ENCODE data around the gene NT5C2.
"Not testable (repeated sequence)": the region's sequence is repeated elsewhere in the genome, so short reads cannot be mapped to it uniquely, and the experiment has no call there.

The NT5C2 gene

DNA sequence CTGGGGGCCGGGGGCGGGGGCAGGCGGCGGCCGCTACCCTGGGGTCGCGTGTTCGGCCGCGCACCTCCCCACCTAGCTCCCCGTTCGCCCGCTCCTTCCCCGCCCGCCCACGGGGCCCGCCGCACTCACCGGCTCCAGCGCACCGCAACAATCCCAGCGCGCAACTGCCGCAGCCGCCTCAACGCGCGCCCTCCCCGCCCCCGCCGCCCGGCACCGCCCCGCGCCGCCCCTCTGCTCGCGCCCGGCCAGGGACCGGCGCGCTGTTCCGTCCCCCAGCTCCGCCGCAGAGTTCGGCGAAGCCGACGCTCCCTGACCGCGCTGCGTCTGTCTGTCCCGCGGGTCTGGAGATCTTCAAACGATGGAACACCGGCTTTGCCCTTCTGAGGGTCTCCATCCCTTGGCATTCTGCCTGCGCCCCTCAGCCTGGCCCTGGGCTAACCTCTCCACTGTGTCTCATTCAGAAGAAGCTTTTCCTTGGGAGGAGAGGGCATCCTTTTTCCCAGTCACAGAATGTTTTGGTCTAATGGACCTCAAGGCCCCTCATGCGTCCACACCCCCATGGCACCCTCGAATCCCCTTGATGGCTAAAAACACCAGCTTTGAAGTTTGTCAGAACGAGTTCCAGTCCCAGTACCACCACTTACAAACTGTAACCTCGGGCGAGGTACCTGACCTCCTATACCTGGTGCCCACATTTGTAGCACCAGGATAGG is at the start of gene NT5C2:
Gene NT5C2, minus strand, starts transcription at position 166 of the 713 bp plus-strand sequence. CDS start 18,314 bp downstream, outside the sequence.
- peak within 1 kb of the TSS; percentile 74 for H3K4me3 ChIP-seq (ENCODE audit: low read depth, low read length)

DNA sequence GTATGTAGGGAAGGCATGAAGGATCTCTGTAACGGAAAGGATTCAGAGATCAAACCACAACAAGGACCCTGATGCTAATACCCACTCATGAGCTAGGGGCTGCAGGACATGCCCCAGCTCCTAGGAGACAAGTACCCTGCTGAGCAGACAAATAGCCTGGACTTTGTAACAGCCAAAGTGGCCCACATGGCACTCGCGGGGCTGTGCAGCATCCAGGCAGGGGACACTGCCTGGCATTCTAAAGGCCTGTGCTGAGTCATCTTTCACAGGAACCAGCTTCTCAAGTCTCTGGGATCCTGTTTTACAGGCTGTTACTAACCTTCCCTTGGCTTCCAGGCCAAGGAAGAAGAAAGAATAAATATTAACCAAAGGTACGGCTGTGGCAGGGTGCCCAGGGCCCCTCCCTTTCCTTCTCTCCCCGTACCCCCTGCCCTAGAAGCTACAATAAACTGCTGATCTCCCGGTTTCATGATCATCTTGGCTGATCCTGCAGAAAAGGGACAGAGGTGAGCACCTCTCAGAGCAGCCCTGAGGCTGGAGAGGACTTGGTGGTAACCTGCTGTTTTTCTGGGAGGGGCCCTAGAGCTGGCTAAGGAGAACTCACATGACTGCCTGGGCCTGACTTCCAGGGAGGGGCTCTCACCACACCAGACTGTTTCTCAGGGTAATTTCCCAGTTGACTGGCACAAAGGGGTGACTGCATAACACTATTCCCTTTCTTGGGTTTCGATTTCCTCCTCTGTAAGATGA is 48.4 kb upstream of the NT5C2 start:
- H3K4me3 ChIP-seq (ENCODE audit: low read depth, low read length), result no peak overlapping the region

DNA sequence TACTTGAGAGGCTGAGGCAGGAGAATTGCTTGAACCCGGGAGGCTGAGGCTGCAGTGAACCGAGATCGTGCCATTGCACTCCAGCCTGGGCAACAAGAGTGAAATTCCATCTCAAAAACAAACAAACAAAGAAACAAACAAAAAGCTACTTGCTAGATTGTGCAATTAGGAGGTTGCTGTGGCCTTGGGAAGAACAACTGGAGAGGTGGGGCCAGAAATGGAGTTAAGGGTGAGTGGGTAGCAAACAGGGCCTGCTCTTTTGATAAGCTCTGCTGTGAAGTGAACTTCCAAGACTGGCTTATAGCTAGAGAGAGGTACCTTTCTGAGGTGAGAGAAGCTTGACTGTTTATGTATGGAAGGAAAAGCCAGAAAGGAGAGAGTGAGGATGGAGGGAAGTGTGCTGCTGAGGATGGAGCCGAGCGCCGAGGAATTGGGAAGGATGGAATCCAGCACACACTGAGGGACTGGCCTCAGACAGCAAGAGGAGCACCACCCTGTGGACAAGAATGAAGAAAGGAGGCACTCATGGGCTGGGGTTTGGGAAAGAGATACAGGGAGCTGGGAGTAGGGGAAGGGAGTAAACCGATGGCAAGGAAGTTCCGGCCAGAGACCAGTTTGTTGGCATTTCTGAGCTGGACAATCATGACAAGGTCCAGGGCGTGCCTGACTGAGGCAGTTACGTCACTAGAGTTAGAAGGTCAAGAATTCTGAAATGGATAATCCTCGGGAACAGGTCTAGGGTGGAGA is 45.6 kb upstream of the NT5C2 start:
- H3K4me3 ChIP-seq (ENCODE audit: low read depth, low read length), result no peak overlapping the region

- no peak overlapping the region for H3K4me3 ChIP-seq (ENCODE audit: low read depth, low read length)
Measured at GRCh38 chr10:103235775-103236174, 42.7 kb upstream of the NT5C2 start.

DNA sequence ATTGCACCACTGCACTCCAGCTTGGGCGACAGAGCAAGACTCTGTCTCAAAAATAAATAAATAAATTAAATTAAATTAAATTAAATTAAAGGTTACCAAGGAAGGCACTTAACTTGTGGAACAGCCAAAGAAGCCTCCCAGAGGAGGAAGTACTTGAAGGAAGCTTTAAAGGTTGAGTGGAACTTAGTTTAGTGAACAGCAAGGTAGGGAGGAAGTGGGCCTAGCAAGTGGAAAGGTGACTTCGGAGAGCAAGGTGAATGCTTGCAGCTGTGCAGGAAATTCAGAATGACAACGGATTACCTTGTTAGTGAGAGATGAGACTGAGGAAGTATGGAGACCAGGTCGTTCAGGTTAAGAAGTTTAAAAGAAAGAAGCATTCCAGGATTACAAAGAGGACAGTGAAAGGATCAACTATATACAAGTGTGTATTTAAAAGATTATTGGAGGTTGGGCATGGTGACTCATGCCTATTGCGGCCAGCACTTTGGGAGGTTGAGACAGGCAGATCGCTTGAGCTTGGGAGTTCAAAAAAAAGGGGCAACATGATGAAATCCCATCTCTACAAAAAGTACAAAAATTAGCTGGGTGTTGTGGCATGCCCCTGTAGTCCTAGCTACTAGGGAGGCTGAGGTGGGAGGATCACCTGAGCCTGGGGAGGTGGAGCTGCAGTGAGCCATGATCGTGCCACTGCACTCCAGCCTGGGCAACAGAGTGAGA is 39.9 kb upstream of the NT5C2 start:
- no peak overlapping the region for H3K4me3 ChIP-seq (ENCODE audit: low read depth, low read length)

GRCh38 chr10:103232131-103232673 is 39.1 kb upstream of the NT5C2 start:
- H3K4me3 ChIP-seq (ENCODE audit: low read depth, low read length), result no peak overlapping the region

DNA sequence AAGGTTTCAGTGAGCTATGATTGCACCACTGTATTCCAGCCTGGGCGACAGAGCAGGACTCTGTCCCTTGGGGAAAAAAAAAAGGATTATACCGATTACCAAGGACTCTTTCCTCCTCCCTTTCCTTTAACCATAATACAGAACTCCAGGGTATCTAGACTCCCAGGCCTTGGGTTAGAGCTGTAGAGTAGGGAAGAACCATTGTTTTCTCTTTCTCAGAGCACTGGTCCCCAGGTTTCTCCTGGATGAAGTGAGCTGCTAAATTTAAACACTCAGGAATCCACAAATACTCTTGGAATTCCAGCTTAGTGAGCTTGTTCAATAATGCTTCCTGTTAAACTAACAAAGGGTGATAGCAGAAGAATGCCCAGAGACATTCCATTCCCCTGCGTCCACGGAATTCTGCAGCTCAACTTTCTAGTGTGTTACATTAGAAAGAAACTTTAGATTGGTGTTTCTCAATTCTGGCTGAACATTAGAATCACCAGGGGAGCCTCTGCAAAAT is 38.0 kb upstream of the NT5C2 start:
- no peak overlapping the region for H3K4me3 ChIP-seq (ENCODE audit: low read depth, low read length)

DNA sequence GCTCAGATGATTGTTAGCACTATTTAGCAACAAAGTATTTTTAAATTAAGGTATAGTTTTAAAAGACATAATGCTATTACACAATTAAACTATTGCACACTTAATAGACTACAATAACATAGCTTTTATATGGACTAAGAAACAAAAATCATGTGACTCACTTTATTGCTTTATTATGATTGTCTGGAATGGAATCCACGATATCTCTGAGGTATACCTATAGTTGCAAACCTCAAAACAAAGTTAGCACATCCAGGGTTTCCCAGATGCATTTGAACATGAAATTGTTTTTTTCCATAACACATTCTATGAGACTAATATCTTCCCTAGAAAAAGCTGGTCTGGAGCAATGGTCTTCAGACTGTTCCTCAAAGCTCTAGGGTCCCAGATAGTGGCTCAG is 34.3 kb upstream of the NT5C2 start:
- H3K4me3 ChIP-seq (ENCODE audit: low read depth, low read length), result no peak overlapping the region

- H3K4me3 ChIP-seq (ENCODE audit: low read depth, low read length), result no peak overlapping the region
Measured at GRCh38 chr10:103225939-103226338, 32.9 kb upstream of the NT5C2 start.

GRCh38 chr10:103224721-103225120 is 31.6 kb upstream of the NT5C2 start:
- not testable (repeated sequence) for H3K4me3 ChIP-seq (ENCODE audit: low read depth, low read length)

GRCh38 chr10:103224133-103224532 is 31.1 kb upstream of the NT5C2 start:
- H3K4me3 ChIP-seq (ENCODE audit: low read depth, low read length), result no peak overlapping the region

DNA sequence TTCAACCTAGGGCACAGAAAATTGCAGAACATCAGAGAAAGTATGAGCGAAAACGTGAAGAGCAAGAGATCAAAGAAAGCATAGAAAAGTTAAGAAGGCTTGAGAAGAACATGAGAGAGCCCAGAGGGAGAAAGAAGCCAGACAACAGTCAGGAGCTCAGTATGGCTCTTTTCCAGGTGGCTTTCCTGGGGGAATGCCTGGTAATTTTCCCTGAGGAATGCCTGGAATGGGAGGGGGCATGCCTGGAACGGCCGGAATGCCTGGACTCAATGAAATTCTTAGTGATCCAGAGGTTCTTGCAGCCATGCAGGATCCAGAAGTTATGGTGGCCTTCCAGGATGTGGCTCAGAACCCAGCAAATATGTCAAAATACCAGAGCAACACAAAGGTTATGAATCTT is 23.3 kb upstream of the NT5C2 start:
- not testable (repeated sequence) for H3K4me3 ChIP-seq (ENCODE audit: low read depth, low read length)

DNA sequence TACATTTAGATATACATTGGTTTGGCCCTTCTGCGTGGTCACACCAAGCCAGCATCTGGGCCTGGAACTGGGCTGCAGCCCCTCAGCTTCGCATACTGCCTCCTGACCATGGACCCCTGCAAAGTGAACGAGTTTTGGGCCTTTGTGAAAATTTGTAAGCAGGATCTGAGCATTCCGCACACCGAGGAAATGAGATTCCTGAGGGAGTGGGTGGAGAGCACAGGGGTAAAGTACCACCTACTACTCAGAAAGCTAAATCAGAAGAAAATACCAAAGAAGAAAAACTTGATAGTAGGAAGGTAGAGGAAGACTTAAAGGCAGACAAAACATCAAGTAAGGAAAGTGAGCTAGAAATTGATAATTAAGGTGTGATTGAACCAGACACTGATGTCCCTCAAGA is 22.5 kb upstream of the NT5C2 start:
- no peak overlapping the region for H3K4me3 ChIP-seq (ENCODE audit: low read depth, low read length)

GRCh38 chr10:103210262-103210661 is 17.2 kb upstream of the NT5C2 start:
- H3K4me3 ChIP-seq (ENCODE audit: low read depth, low read length), result not testable (repeated sequence)

DNA sequence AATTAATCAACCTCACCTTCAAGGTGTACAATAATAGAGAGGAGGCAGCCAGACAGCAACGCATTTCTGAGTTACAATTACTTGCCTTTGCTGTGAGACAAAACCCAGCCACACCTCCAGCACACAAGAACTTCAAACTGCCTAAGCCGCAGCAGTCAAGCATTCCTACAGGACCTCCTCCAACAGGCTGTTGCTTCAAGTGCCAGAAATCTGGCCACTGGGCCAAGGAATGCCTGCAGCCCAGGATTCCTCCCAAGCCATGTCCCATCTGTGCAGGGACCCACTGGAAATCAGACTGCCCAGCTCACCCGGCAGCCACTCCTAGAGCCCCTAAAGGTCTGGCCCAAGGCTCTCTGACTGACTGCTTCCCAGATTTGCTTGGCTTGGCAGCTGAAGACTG is 14.6 kb upstream of the NT5C2 start:
- H3K4me3 ChIP-seq (ENCODE audit: low read depth, low read length), result not testable (repeated sequence)

GRCh38 chr10:103207141-103207540 is 14.1 kb upstream of the NT5C2 start:
- no peak overlapping the region for H3K4me3 ChIP-seq (ENCODE audit: low read depth, low read length)

DNA sequence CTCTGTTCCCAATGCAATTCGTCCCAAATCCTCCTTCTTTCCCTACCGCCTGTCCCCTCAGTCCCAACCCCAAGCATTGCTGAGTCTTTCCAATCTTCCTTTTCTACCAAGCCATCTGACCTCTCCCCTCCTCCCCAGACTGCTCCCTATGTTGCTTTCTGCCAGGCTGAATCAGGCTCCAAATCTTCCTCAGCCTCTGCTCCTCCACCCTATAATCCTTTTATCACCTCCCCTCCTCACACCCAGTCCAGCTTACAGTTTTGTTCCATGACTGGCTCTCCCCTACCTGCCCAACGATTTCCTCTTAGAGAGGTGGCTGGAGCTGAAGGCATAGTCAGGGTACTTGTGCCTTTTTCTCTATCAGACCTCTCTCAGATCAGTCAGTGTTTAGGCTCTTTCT is 13.6 kb upstream of the NT5C2 start:
- H3K4me3 ChIP-seq (ENCODE audit: low read depth, low read length), result peak overlapping the region; percentile 1

GRCh38 chr10:103205401-103205800 is 12.3 kb upstream of the NT5C2 start:
- H3K4me3 ChIP-seq (ENCODE audit: low read depth, low read length), result not testable (repeated sequence)

DNA sequence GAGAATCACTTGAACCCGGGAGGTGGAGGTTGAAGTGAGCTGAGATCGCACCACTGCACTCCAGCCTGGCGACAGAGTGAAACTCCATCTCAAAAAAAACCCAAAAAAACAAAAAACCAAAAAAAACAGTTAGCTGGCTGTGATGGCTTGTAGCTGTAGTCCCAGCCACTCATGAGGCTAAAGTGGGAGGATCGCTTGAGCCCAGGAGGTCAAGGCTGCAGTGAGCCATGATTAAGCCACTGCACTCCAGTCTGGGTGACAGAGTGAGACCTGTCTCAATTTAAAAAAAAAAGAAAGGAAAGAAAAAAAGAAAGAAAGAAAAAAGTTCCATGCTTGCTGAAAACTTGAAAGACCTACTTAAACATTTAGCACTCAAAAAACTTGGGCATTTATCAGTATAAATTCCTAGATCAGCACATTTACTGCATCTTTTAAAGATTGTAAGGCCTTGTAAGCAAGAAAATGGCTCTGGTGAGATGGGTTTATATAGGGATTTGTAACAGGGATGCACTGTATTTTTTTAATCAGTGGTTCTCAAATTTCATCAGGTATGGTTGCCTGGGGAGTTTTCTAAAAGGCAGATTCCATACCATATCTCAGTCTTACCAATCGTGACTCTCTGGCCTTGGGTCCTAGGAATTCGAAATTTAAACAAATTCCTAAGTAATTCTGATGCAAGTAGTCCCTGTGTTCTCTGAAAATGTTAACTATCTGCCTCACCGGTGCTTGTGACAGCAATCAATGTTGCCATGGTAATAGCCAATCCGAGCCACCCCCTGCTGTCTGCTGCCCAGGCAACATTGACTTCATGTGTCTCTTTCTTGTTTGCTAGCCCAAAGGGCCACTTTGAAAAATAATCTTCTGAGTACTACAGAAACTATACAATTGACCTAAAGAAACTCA is 11.5 kb upstream of the NT5C2 start:
- H3K4me3 ChIP-seq (ENCODE audit: low read depth, low read length), result no peak overlapping the region

DNA sequence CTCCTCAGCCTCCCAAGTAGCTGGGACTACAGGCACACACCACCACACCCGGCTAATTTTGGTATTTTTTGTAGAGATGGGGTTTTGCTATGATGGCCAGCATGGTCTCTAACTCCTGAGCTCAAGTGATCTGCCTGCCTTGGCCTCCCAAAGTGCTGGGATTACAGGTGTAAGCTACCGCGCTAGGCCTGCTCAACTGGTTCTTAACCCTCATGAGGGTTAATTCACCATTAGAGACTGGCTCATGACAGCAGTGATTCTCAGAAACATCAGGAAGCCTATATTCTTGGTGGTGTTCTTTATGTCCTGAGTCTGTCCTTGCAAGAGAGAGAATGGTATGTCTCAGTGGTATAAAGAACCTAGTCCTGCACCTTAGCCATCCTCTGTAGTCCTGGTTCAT is 10.4 kb upstream of the NT5C2 start:
- no peak overlapping the region for H3K4me3 ChIP-seq (ENCODE audit: low read depth, low read length)
